Measurements from ENCODE around the gene CLSTN1.

DNA sequence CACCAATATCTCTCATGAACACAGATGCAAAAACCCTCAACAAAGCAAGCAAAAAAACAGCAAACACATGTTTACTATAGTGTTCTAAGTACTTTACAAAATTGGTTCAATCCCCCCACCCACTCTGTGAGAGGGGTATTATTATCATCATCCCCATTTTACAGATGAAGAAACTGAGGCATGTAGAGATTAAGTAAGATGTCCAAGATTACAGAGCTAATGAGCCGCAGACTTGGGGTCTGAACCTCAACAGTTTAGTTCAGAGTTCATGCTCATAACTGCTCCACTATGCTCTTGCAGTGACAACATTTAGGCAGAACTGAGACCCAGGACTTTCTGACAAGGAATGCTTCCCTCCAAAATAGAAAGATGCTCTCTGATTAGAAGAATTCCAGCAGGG lies 21.9 kb downstream of the CLSTN1 start:
- TF ChIP-seq HMG20A (CRISPR knock-in tag; IDR thresholded peaks at IDR 0.05; ENCODE audit: borderline replicate concordance) (no peak), EHMT2 (IDR thresholded peaks at IDR 0.05; ENCODE audit: borderline replicate concordance, low read depth, low read length) (no peak)
- TF ChIP-seq, protein P1, sequence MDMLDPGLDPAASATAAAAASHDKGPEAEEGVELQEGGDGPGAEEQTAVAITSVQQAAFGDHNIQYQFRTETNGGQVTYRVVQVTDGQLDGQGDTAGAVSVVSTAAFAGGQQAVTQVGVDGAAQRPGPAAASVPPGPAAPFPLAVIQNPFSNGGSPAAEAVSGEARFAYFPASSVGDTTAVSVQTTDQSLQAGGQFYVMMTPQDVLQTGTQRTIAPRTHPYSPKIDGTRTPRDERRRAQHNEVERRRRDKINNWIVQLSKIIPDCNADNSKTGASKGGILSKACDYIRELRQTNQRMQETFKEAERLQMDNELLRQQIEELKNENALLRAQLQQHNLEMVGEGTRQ (IDR thresholded peaks at IDR 0.05; ENCODE audit: low read depth, low read length): no peak
- TF ChIP-seq, protein P1 (CRISPR knock-in tag; IDR thresholded peaks at IDR 0.05; ENCODE audit: borderline replicate concordance): no peak

Data from HepG2 (cell line).